ENCODE data around the gene AGXT.

AGXT gene

DNA sequence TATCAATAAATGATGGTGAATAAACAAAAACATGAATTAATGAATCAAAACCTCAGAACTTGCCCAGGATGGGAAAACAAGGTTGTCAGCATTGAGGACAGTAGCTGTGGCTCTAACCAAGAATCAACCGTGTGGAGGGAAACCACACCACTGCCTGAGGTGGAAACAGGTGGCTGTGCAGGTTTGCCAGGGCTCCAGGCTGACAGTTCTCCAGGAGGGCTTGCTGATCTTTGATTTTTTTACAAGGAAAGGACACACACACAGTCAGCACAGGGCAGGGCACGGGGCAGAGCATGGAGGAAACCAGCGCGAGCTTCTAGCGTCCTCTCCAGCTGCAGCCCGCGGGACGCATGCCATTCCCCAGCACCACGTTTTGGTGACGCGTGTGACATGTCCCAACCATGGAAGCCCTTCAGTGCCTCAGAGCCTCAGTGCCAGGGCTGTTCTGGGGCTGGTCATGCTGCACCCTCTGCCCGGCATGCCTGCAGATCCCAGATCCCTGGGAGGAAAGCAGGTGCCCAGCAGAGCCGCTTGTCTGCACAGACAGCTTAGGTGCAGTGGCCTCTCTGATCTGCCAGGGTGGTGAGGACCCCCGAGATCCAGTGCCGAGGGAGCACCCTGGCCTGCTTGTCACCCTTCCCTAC lies 15.8 kb upstream of the AGXT start:
- no peak overlapping the region for H3K27ac ChIP-seq
- TF ChIP-seq, protein P1, sequence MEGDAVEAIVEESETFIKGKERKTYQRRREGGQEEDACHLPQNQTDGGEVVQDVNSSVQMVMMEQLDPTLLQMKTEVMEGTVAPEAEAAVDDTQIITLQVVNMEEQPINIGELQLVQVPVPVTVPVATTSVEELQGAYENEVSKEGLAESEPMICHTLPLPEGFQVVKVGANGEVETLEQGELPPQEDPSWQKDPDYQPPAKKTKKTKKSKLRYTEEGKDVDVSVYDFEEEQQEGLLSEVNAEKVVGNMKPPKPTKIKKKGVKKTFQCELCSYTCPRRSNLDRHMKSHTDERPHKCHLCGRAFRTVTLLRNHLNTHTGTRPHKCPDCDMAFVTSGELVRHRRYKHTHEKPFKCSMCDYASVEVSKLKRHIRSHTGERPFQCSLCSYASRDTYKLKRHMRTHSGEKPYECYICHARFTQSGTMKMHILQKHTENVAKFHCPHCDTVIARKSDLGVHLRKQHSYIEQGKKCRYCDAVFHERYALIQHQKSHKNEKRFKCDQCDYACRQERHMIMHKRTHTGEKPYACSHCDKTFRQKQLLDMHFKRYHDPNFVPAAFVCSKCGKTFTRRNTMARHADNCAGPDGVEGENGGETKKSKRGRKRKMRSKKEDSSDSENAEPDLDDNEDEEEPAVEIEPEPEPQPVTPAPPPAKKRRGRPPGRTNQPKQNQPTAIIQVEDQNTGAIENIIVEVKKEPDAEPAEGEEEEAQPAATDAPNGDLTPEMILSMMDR (conservative IDR thresholded peaks at IDR 0.05) = no peak
- TF ChIP-seq ZFX (IDR thresholded peaks at IDR 0.05) = no peak

GRCh38 chr2:240855670-240856069 lies 13.0 kb upstream of the AGXT start:
- no peak overlapping the region for H3K27ac ChIP-seq
- TF ChIP-seq, protein P1 (conservative IDR thresholded peaks at IDR 0.05) = no peak
- no peak for TF ChIP-seq ZFX (IDR thresholded peaks at IDR 0.05)

GRCh38 chr2:240856151-240856980 lies 12.3 kb upstream of the AGXT start:
- TF ChIP-seq, protein P1 (conservative IDR thresholded peaks at IDR 0.05) = no peak; the same call in 1 of the 2 replicates
- TF ChIP-seq ZFX (IDR thresholded peaks at IDR 0.05) = no peak
- no peak overlapping the region for H3K27ac ChIP-seq

DNA sequence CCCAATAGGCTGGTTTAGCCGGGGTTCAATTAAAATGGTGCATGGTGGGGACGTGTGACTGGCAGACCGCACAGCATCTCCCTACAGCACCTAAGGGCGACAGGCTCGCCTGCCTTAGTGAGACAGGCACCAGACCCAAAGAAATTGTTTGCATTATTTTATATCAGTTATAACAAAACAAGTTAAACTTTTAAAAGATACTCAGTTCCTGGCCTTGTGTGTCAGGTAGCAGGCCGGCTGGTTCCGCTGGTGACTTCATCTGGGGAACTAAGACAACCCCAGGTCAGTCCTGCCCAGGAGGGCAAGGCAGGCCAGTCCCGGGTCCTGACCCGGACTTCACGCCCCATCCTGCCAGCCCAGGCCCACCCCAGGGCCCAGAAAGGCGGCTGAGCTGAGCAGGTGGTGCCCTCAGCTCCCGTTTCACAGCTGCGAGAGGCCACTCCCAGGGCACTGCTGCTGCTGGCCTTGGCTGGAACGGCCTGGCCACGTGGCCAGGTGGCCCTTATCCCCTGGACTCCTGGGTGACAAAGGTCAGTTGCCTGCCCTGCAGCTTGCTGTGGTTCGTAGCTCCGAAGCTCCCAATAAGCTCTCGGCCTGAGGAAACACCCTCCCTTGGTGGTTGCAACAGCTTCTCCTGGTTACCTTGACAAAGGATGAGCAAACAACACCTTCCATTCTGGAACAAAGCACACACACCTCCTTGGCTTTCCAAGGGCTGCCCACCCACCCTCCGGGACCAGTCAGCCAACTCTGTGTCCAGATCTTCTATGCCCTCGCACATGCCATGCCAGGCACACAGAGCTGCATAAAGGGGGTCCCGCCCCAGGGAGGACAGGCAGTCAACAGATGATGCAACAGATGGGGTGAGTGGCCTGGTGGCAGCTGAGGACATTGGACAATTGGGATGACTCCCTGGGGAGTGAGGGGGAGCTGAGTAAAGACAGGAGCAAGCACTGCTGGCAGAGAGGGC lies 11.3 kb upstream of the AGXT start:
- no peak overlapping the region for H3K27ac ChIP-seq
- TF ChIP-seq ZFX (IDR thresholded peaks at IDR 0.05) = no peak
- TF ChIP-seq, protein P1 (conservative IDR thresholded peaks at IDR 0.05) = no peak

DNA sequence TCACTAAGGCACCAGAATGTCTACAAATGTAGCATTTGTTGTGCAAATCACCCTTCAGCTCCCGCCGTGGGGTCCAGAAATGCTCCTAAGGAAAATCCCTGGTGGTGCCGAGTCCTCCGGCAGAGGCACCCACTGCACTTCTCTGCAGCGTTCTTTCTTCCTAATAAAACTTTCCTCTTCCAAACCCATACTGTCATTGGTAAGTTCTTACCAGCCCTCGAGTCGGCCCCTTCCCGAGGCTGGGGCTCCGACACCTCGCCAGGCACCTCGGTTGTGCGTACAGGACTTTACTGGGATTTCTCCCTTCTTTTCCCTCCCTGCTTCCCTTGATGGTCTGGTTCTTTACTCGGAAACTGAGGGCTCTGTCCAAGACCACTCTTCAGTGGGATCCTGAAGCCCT lies 10.3 kb upstream of the AGXT start:
- no peak overlapping the region for H3K27ac ChIP-seq
- TF ChIP-seq, protein P1 (conservative IDR thresholded peaks at IDR 0.05) = no peak
- no peak for TF ChIP-seq ZFX (IDR thresholded peaks at IDR 0.05)

DNA sequence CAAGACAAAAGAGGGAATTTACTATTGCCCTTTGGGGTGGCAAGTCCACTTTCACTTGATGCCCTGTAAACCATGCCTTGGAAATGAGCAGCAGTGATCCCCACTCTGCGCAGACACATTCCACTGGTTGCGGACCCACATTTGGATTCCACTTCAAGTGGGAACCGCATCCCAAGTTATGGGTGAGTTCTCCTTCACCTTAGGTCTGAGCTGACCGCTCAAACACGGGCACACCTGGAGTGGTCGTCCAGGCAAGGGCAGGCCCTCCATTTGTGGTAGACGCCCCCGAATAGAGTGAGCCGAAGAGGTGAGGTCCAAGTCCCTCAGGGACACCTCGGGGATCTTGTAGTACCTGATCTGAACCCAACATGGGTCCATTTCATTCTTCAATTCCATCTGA lies 9.8 kb upstream of the AGXT start:
- H3K27ac ChIP-seq = no peak overlapping the region

More for the DNA sequence above, 9.8 kb upstream of the AGXT start:
- no peak for TF ChIP-seq ZFX (IDR thresholded peaks at IDR 0.05)
- TF ChIP-seq, protein P1 (conservative IDR thresholded peaks at IDR 0.05) = no peak

Data from C4-2B (cell line).